NCI-H2029 treated with DMSO at 0.1 percent for 48 hours (cell line): Measurements from ENCODE around the gene EEF2.
"Not testable (repeated sequence)": the region's sequence is repeated elsewhere in the genome, so short reads cannot be mapped to it uniquely, and the experiment has no call there.

Source experiments
- DNase-seq: peaks from one replicate; lab custom pipeline; 2025; lab: John Stamatoyannopoulos, UW

Gene EEF2

DNA sequence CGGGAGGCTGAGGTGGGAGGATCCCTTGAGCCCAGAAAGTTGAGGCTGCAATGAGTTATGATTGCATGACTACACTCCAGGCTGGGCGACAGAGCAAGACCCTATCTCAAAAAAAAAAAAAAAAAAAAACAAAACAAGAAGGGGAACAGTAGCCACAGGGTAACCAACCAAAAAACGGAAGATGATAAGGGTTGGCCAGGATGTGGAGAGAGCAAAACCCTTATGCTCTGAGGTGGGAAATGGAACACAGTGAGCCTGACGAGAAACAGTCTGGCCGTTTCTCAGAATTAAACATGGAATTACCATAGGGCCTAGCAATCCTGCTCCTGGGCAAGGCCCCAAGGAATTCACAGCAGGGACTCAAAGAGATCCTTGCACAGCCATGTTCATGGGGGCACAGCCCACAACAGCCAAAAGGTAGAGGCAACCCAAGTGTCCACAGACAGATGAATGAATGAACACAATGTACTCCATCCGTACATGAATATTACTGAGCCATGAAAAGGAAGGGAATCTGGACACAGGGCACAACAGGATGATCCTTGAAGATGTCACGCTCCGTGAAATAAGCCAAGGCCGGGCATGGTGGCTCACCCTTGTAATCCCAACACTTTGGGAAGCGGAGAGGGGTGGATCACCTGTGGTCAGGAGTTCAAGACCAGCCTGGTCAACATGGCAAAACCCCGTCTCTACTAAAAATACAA is 41.1 kb downstream of the EEF2 start:
- DNase-seq: no peak

DNA sequence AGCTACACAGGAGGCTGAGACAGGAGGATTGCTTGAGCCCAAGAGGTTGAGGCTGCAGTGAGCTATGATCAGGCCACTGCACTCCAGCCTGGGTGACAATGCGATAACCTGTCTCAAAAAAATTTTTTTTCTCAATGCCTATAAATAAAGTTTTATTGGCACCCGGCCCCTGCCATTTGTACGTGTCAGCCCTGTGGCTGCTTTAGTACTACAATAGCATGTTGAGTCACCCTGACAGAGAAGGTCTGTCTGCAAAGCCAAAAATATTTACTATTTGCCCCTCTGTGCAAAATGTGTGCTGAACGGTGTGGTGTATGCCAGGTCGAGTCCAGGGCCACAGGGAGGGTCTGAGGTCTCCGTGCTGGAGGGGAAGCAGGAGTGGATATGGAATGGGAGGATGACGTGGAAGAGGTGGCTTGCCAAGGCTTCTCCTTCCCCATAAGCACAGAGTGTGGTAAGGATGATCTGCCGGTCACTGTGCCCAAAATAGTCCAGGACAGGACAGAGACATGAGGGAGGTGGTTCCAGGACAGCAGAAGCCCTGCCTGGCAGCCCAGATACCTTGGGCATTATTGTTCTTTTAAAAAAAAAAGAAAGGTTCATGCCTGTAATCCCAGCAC is 42.4 kb downstream of the EEF2 start:
- DNase-seq: no peak

DNA sequence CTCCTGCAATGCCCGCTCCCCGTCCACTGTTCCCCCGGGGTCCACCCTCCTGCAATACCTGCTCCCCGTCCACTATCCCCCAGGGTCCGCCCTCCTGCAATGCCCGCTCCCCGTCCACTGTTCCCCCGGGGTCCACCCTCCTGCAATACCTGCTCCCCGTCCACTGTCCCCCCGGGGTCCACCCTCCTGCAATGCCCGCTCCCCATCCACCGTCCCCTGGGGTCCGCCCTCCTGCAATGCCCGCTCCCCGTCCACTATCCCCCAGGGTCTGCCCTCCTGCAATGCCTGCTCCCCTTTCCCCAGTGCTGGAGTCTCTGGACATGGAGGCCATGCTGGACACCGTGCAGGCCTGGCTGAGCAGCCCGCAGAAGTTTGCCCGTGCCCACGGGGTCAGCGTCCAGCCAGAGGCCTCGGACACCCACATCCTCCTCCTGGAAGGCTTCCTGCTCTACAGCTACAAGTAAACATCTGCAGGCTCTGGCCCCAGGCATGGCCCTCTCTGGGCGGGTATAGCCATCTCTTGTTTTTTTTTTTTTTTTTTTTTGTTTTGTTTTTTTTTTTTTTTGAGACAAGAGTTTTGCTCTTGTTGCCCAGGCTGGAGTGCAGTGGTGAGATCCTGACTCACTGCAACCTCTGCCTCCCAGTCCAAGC is 46.8 kb downstream of the EEF2 start:
- not testable (repeated sequence) for DNase-seq

GRCh38 chr19:3936506-3937442 is 48.5 kb downstream of the EEF2 start:
- DNase-seq: no peak

DNA sequence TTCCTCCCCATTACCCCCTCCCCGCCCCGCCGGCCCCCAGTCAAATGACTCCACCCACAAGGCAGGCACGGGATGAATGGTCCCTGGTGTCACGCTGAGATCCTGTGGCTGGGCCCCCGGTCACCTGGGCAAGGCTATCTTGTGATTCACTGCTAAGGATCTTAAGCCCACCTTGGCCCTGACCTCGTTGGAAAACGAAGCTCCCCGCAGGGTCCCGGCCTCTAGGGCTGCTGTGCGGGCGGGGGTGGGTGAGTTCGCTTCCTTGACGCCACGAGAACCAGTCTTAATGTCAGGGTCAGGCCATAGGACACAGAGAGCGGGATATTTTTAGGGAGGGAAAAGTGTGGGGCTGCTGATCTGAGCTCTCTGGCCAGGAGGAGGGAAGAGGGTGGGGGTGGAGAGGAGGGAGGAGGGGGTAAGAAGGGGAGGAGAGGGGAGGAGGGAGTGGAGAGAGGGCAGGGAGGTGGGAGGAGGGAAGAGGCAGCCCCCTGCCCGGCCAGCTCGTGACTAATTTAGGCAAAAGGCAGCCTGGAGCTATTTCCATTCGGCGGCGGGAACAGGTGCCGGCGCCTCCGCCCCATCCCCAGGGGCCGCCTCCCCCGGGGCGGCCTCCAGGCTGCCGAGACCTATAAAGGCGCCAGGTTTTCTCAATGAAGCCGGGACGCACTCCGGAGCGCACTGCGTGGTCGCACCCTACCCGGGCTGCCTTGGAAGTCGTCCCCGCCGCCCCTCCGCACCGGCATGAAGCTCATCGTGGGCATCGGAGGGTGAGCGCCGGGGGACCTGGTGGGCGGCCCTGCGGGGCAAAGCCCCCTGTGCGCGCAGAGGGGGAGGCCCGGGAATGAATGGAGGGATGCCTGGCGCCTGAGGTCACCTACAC is 52.1 kb downstream of the EEF2 start, which contains the start of gene NMRK2:
NMRK2 (plus strand) TSS at position 139 of the 880 bp plus-strand sequence; CDS start at position 742, 603 bp downstream.
- DNase-seq: no peak

GRCh38 chr19:3931041-3931440 is 54.2 kb downstream of the EEF2 start:
- no peak for DNase-seq
